C4-2B (cell line): Measurements from ENCODE around the gene MTHFD2L.

Source experiments
- ZFX ChIP-seq: fragments of 450-650 bp; IDR thresholded peaks from 2 replicates; pipeline ENCODE4 v1.6.1; 2017
- TF ChIP-seq, protein P1 (sequence below): fragments of 450-650 bp; conservative IDR thresholded peaks from 2 replicates; pipeline ENCODE4 v1.5.1; 2017; ENCODE audit warnings: mild to moderate bottlenecking

DNA sequence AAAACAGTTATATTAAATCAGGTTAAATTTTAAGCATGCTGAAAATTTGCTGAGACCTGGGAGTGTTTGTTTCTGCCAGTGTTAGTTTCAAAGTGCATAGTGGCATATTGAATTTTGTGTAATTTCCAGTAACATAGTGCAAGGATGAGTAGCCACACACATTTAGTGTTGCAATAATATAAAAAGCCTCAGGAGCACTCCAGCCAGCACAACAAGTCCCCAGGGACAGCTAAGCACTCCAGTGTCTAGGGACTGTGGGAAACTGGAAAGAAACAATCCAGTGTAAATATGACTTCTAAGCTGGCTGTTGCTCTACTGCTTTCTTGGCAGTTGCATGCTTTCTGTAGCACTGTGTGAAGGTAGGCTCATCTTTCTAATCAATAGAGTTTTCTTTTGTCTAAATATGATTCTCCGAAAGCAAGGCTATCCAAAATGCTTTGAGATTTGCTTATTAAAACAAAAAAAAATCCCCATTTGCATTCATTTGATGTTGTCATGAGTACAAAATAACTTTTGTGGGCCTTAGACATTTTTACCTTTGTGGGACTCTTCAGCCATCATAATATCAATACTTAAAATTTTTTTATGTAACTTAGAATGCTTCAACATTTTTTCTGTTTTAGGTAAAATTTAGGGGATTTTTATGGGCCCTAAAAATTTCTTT is 34.7 kb upstream of the MTHFD2L start:
- TF ChIP-seq, protein P1, sequence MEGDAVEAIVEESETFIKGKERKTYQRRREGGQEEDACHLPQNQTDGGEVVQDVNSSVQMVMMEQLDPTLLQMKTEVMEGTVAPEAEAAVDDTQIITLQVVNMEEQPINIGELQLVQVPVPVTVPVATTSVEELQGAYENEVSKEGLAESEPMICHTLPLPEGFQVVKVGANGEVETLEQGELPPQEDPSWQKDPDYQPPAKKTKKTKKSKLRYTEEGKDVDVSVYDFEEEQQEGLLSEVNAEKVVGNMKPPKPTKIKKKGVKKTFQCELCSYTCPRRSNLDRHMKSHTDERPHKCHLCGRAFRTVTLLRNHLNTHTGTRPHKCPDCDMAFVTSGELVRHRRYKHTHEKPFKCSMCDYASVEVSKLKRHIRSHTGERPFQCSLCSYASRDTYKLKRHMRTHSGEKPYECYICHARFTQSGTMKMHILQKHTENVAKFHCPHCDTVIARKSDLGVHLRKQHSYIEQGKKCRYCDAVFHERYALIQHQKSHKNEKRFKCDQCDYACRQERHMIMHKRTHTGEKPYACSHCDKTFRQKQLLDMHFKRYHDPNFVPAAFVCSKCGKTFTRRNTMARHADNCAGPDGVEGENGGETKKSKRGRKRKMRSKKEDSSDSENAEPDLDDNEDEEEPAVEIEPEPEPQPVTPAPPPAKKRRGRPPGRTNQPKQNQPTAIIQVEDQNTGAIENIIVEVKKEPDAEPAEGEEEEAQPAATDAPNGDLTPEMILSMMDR = no peak
- no peak for TF ChIP-seq ZFX
